ENCODE data around the gene PPP1R14C. TPM values are rescaled to one million over a fixed set of nuclear protein-coding genes. Genes with fewer than 3 reads are reported as not detected.
"Not testable (repeated sequence)": the region's sequence is repeated elsewhere in the genome, so short reads cannot be mapped to it uniquely, and the experiment has no call there.

Gene PPP1R14C
- total and polyA plus RNA-seq, 2 experiments from 2014 or later: 8.2 to 10.1 TPM

DNA sequence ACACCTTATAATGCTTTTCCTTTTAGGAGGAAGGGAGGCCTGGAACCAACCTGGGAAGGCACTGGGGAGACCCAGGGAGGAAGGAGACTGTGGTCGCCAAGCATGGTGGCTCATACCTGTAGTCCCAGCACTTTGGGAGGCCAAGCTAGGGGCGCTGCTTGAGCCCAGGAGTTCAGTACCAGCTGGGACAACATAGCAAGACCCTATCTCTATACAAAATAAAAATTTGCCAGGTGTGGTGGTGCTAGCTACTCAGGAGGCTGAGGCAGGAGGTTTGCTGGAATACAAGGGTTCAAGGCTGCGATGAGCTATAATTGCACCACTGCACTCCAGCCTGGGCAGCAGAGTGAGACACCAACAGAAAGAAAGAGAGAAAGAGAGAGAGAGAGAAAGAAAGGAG lies 36.2 kb downstream of the PPP1R14C start:
- in situ Hi-C loops (cut with MboI): no loop called here
- no peak for DNase-seq
- H2AFZ ChIP-seq: no peak overlapping the region
- H3K27ac ChIP-seq: no peak overlapping the region
- H4K20me1 ChIP-seq (ENCODE audit: insufficient read depth): no peaks in the 10 kb centered on the region
- H3K4me1 ChIP-seq (ENCODE audit: insufficient read depth): 0 out of 2 replicates have a peak, but pooled peaks cover 7% of the 10 kb centered on the region
- no peaks in the 10 kb centered on the region for H3K9me3 ChIP-seq (ENCODE audit: low read depth)
- no peaks in the 10 kb centered on the region for H3K27me3 ChIP-seq (replicated peaks; ENCODE audit: insufficient read depth)
- WGBS, 2 experiments (ENCODE audit: low coverage in 1 of 2, low lambda C conversion rate in 2 of 2, missing lambda C conversion rate in 2 of 2): 94 to 95% methylated on average over 3 of the region's 3 CpGs
- H3K4me3 ChIP-seq: no peak overlapping the region
- no peaks in the 10 kb centered on the region for H3F3A ChIP-seq (ENCODE audit: insufficient read depth)
- TF ChIP-seq EZH2 (IDR thresholded peaks at IDR 0.05; ENCODE audit: insufficient read depth, poor library complexity, severe bottlenecking): no peak
- TF ChIP-seq EZH2phosphoT487 (IDR thresholded peaks at IDR 0.05; ENCODE audit: insufficient read depth, low read depth): no peak
- H3K9me2 ChIP-seq (ENCODE audit: insufficient read depth): no peaks in the 10 kb centered on the region
- H3K9ac ChIP-seq: no peak overlapping the region
- H3K79me2 ChIP-seq (ENCODE audit: insufficient read depth): peaks cover 46% of the 10 kb centered on the region
- H3K4me2 ChIP-seq (ENCODE audit: unreplicated experiment): no peak overlapping the region
- no peaks in the 10 kb centered on the region for H3K36me3 ChIP-seq (ENCODE audit: low read depth)

GRCh38 chr6:150179907-150180424 lies 37.1 kb downstream of the PPP1R14C start:
- in situ Hi-C loops (cut with MboI); H3K36me3 ChIP-seq (ENCODE audit: low read depth); H3K27me3 ChIP-seq (replicated peaks; ENCODE audit: insufficient read depth): not testable (repeated sequence)

DNA sequence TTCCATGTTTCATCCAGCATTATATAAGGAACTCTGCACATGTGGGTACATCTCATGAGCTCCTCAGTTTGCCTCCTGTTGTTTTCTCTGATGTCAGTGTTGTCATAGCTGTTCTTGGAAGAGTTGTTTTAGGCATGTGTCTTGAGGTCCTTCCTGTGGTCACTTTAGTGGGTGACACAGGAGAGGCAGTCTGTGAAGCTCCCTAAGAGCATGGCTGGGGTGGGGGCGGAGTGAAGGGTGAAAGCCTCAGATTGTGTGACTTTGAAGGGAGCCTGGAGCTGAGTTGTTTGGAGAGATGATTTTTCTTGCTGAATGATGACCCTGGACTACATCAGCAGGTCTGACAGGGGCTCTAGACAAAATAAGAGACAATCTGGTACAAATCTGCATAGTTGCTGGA lies 37.7 kb downstream of the PPP1R14C start:
- H3K4me2 ChIP-seq (ENCODE audit: unreplicated experiment): no peak overlapping the region
- WGBS, 2 experiments (ENCODE audit: low coverage in 1 of 2, low lambda C conversion rate in 2 of 2, missing lambda C conversion rate in 2 of 2): 62 to 88% methylated on average over 1 of the region's 1 CpG

More at GRCh38 chr6:150179907-150180424, 37.1 kb downstream of the PPP1R14C start:
- not testable (repeated sequence) for H4K20me1 ChIP-seq (ENCODE audit: insufficient read depth); H3K27ac ChIP-seq; H3K9me3 ChIP-seq (ENCODE audit: low read depth); H3K9me2 ChIP-seq (ENCODE audit: insufficient read depth); H3K4me3 ChIP-seq; H2AFZ ChIP-seq; H3K4me1 ChIP-seq (ENCODE audit: insufficient read depth); H3K9ac ChIP-seq; H3F3A ChIP-seq (ENCODE audit: insufficient read depth); H3K4me2 ChIP-seq (ENCODE audit: unreplicated experiment)
- peak; percentile 18 for DNase-seq
- 76 to 78% methylated on average over 7 of the region's 7 CpGs for WGBS, 2 experiments (ENCODE audit: low coverage in 1 of 2, low lambda C conversion rate in 2 of 2, missing lambda C conversion rate in 2 of 2)
- H3K79me2 ChIP-seq (ENCODE audit: insufficient read depth): peaks cover 44% of the 10 kb centered on the region

GRCh38 chr6:150182460-150183078 lies 39.7 kb downstream of the PPP1R14C start:
- Histone ChIP-seq H3K4me2 (ENCODE audit: unreplicated experiment) (no peak overlapping the region), H3K9me2 (ENCODE audit: insufficient read depth) (no peaks in the 10 kb centered on the region), H3K9ac (no peak overlapping the region), H3K36me3 (ENCODE audit: low read depth) (no peaks in the 10 kb centered on the region), H3K4me1 (ENCODE audit: insufficient read depth) (0 out of 2 replicates have a peak, but pooled peaks cover 7% of the 10 kb centered on the region), H3F3A (ENCODE audit: insufficient read depth) (no peaks in the 10 kb centered on the region), H3K27ac (no peak overlapping the region), H3K27me3 (replicated peaks; ENCODE audit: insufficient read depth) (no peaks in the 10 kb centered on the region), H3K4me3 (no peak overlapping the region), H2AFZ (no peak overlapping the region), H4K20me1 (ENCODE audit: insufficient read depth) (no peaks in the 10 kb centered on the region), H3K79me2 (ENCODE audit: insufficient read depth) (peaks cover 33% of the 10 kb centered on the region), H3K9me3 (ENCODE audit: low read depth) (no peaks in the 10 kb centered on the region)
- WGBS, 2 experiments (ENCODE audit: low coverage in 1 of 2, low lambda C conversion rate in 2 of 2, missing lambda C conversion rate in 2 of 2): 91 to 97% methylated on average over 4 of the region's 4 CpGs
- DNase-seq: no peak
- no peak for TF ChIP-seq EZH2 (IDR thresholded peaks at IDR 0.05; ENCODE audit: insufficient read depth, poor library complexity, severe bottlenecking)
- TF ChIP-seq EZH2phosphoT487 (IDR thresholded peaks at IDR 0.05; ENCODE audit: insufficient read depth, low read depth): no peak
- in situ Hi-C loops (cut with MboI): no loop called here

More for the DNA sequence above, 37.7 kb downstream of the PPP1R14C start:
- Histone ChIP-seq H3K36me3 (ENCODE audit: low read depth) (no peaks in the 10 kb centered on the region), H4K20me1 (ENCODE audit: insufficient read depth) (no peaks in the 10 kb centered on the region), H3K79me2 (ENCODE audit: insufficient read depth) (peaks cover 39% of the 10 kb centered on the region), H2AFZ (no peak overlapping the region), H3F3A (ENCODE audit: insufficient read depth) (no peaks in the 10 kb centered on the region), H3K4me1 (ENCODE audit: insufficient read depth) (0 out of 2 replicates have a peak, but pooled peaks cover 7% of the 10 kb centered on the region), H3K9ac (no peak overlapping the region), H3K27ac (no peak overlapping the region), H3K4me3 (no peak overlapping the region), H3K9me3 (ENCODE audit: low read depth) (no peaks in the 10 kb centered on the region), H3K9me2 (ENCODE audit: insufficient read depth) (no peaks in the 10 kb centered on the region), H3K27me3 (replicated peaks; ENCODE audit: insufficient read depth) (no peaks in the 10 kb centered on the region)
- no peak for DNase-seq
- in situ Hi-C loops (cut with MboI): no loop called here
- TF ChIP-seq EZH2phosphoT487 (IDR thresholded peaks at IDR 0.05; ENCODE audit: insufficient read depth, low read depth): no peak
- no peak for TF ChIP-seq EZH2 (IDR thresholded peaks at IDR 0.05; ENCODE audit: insufficient read depth, poor library complexity, severe bottlenecking)

Data from GM23248 (cell line).